GM18517 (cell line): ENCODE measurements around the gene TRIM69.
A peak's percentile ranks its signal among the peaks of the same experiment; 100 is the strongest.
"Not testable (repeated sequence)": the region's sequence is repeated elsewhere in the genome, so short reads cannot be mapped to it uniquely, and the experiment has no call there.

Source experiments
- ATAC-seq: cut with Tn5 transposase; IDR thresholded peaks from one replicate; pipeline ENCODE4 v1.9.1; 2021; ENCODE audit warnings: mild to moderate bottlenecking, moderate library complexity; ENCODE audit not compliant: unreplicated experiment

The TRIM69 gene, protein sequence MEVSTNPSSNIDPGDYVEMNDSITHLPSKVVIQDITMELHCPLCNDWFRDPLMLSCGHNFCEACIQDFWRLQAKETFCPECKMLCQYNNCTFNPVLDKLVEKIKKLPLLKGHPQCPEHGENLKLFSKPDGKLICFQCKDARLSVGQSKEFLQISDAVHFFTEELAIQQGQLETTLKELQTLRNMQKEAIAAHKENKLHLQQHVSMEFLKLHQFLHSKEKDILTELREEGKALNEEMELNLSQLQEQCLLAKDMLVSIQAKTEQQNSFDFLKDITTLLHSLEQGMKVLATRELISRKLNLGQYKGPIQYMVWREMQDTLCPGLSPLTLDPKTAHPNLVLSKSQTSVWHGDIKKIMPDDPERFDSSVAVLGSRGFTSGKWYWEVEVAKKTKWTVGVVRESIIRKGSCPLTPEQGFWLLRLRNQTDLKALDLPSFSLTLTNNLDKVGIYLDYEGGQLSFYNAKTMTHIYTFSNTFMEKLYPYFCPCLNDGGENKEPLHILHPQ

GRCh38 chr15:44736181-44736765, at the start of gene TRIM69:
Gene TRIM69 (plus strand): TSS chr15:44736528. CDS start chr15:44736705, 177 bp downstream.
- peak; percentile 45 for ATAC-seq

DNA sequence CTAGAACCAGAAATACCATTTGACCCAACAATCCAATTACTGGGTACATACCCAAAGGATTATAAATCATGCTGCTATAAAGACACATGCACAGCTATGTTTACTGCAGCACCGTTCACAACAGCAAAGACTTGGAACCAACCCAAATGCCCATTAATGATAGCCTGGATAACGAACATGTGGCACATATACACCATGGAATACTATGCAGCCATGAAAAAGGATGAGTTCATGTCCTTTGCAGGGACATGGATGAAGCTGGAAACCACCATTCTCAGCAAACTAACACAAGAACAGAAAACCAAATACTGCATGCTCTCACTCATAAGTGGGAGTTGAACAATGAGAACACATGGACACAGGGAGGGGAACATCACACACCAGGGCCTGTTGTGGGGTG, 47.0 kb upstream of the TRIM69 start:
- not testable (repeated sequence) for ATAC-seq

- ATAC-seq = not testable (repeated sequence)
These were observed 46.1 kb upstream of the TRIM69 start for GRCh38 chr15:44690245-44690644.

DNA sequence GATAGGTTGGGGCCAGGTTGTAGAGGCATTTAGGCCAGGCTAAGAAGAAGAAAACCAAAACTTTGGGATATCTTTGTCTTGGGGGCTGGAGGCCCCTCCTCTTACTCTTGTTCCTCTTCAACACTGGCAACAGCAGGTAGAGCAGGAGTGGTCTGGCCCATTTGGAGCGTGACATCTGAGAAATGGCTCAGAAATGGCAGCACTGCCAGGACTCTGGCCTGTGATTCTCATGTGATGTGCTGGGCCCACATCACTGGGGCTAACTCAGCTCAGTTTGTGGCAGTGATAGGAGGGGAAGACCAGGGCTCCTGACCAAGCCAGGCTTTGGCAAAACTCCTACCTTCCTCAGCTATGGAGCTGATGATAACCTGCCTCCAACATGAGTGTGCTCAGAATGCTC, 43.7 kb upstream of the TRIM69 start:
- ATAC-seq = no peak

DNA sequence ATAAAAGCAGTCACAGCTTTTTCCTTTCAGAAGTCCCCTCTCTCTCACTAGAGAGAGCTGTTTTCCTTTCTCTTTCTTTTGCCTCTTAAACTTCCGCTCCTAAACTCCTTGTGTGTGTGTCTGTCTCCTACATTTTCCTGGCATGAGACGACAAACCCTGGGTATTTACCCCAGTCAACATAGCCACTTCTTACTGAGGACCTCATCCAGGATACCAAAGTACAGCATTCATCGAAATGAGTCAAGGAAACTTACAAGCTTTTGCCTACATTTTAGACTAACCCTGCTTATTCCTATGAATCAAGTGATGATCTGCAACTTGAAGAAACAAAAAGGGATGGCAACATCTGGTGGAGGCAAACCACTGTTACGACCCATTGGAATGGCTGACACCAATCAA, 41.9 kb upstream of the TRIM69 start:
- ATAC-seq = no peak

GRCh38 chr15:44695294-44695693, 41.0 kb upstream of the TRIM69 start:
- ATAC-seq = no peak

DNA sequence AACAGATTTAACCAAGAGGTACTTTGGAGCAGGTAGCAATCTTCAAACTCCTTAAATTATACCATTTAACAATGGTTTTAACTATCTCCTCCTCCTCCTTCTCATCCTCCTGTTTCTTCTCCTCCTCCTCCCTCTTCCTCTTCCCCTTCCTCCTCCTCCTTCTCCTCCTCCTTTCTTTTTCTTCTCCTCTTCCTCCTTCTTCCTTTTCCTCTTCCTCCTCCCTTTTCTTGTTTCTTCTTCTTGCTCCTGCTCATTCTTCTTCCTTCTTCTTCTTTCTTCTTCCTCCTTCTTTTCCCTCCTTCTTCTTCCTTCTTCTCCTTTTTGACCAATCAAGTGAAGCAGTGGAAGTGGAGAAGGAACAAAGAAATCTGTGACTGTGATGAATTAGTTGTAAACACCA, 39.3 kb upstream of the TRIM69 start:
- ATAC-seq = no peak

DNA sequence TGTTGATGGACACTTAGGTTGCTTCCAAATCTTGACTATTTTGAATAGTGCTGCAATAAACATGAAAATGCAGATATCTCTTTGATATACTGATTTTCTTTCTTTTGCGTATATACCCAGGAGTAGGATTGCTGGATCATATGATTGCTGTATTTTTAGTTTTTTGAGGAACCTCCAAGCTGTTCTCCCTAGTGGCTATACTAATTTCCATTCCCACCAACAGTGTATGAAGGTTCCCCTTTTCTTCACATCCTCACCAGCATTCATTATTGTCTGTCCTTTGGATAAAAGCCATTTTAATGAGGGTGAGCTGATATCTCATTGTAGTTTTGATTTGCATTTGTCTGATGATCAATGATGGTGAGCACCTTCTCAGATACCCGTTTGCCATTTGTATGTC, 37.7 kb upstream of the TRIM69 start:
- no peak for ATAC-seq

GRCh38 chr15:44700676-44701075, 35.7 kb upstream of the TRIM69 start:
- not testable (repeated sequence) for ATAC-seq

DNA sequence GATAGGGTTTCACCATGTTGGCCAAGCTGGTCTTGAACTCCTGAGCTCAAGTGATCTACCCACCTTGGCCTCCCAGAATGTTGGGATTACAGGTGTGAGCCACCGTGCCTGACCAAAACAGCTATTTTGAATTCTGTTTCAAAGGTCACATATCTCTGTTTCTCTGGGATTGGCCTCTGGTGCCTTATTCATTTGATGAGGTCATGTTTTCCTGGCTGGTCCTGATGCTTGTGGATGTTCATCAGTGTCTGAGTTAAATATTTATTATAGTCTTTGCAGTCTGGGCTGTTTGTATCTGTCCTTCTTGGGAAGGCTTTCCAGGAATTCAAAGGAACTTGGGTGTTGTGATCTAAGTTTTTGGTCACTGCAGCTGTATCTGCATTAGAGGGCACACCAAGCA, 30.3 kb upstream of the TRIM69 start:
- no peak for ATAC-seq

DNA sequence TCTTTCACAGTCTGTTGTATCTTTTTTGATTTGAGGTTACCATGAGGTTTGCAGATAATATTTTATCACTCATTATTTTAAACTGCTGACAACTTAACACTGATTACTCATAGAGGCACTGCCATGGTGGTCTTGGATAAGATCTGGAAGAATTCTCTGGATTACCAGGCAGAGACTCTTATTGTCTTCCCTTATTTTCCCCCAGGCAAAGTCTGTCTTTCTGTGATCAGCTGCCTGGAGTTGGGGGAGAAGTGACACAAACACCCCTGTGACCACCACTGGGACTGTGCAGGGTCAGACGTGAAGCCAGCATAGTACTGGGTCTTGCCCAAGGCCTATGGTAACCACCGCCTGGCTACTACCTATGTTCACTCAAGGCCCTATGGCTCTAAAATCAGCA, 29.9 kb upstream of the TRIM69 start:
- ATAC-seq = no peak

- no peak for ATAC-seq
These were observed 29.2 kb upstream of the TRIM69 start for GRCh38 chr15:44706946-44707636.

- no peak for ATAC-seq
These were observed 25.9 kb upstream of the TRIM69 start for GRCh38 chr15:44710236-44711095.

DNA sequence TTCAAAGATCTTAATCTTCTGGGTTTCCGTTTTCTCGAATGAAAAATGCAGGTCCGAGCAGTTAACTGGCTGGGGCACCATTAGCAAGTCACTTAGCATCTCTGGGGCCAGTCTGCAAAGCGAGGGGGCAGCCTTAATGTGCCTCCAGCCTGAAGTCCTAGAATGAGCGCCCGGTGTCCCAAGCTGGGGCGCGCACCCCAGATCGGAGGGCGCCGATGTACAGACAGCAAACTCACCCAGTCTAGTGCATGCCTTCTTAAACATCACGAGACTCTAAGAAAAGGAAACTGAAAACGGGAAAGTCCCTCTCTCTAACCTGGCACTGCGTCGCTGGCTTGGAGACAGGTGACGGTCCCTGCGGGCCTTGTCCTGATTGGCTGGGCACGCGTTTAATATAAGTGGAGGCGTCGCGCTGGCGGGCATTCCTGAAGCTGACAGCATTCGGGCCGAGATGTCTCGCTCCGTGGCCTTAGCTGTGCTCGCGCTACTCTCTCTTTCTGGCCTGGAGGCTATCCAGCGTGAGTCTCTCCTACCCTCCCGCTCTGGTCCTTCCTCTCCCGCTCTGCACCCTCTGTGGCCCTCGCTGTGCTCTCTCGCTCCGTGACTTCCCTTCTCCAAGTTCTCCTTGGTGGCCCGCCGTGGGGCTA, 25.1 kb upstream of the TRIM69 start, which contains the start of the genes B2M and PATL2:
Gene B2M, plus strand, starts transcription at position 422 of the 647 bp plus-strand sequence. Its CDS starts 30 bp downstream, at position 452.
Gene PATL2, minus strand, starts transcription at position 228 of the 647 bp plus-strand sequence. CDS start 34,833 bp downstream, outside the sequence.
- ATAC-seq = peak; percentile 79

GRCh38 chr15:44711743-44712345, 24.5 kb upstream of the TRIM69 start:
- no peak for ATAC-seq

GRCh38 chr15:44712346-44713005, 23.9 kb upstream of the TRIM69 start:
- ATAC-seq = no peak

- no peak for ATAC-seq
These were observed 23.0 kb upstream of the TRIM69 start for GRCh38 chr15:44713006-44713966.
